ENCODE measurements around the gene SLC9A9. TPM values are rescaled to one million over a fixed set of nuclear protein-coding genes. Genes with fewer than 3 reads are reported as not detected.

The SLC9A9 gene
- total RNA-seq, 1 donor from 2014 or later = 35.2 TPM

DNA sequence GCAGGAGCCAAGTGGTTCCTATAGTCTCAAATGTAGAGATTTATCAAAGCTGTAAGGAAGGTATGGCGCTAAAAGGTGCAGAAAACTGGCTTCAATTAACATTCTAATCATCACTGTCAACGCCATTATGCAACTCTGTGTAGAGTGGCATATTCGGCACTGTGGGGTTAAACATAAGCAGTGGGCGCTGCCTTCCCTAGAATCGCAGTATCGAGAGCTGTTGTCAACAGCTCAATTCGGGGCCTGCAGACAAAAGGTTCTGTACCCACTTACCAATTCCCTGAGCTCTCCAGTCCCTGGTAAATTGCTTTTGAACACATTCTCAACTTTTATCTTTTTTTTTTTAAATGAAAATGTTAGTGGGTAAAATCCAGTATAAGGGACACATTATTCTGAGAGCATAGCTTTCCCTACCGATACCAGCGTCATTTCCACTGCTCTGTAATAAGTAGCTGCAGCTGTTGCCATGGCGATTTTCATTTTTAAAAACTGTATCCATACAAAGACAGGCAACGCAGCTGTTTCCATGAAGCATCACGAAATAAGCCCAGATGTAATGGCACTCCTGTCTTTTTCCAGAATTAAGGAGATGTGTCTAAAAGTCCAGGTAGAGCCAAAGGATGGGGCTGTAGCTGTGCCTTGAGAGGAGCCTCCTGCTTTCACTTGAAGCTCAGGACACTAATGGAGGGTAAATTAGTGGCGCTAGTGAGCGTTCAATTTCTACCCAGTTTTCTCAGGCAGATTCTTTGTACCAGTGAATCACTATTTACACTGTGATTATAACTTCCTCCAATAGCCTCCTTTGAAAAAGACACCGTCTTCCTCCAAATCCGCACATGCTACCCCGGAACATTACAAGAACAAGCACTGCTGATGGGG, 250.3 kb downstream of the SLC9A9 start:
- DNase-seq = no peak

DNA sequence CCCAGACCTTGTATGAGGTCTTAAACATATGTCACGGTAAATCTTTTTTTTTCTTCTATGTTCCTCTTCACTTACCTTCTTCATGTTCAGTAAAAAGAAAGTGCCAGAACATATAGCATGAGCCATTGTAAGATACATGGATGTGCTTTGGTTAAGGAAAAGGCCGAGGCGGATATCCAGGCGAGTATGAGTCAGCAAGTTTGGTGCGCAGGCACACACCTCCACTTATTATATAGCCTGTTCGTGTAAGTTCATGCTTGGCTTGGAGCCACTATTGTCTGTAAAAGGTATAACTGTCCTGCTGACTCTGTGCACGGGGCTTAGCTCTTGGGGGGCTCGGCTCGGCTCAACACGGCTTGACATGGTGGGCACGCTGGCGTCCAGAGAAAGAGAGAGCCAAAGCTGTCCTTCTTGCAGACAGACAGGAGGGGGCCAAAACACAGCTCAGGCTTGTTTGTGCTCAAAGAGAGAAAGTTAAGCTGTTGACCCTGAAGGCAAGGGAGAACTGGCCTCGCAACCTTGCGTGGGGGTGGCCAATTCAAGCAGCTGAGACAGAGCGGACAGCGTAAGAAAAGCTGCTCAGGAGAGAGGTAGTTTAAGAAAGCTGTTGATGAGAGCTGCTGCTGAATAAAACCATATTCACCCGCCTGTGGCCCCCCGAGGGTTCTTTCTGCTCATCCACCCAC, 251.2 kb downstream of the SLC9A9 start:
- no peak for DNase-seq

DNA sequence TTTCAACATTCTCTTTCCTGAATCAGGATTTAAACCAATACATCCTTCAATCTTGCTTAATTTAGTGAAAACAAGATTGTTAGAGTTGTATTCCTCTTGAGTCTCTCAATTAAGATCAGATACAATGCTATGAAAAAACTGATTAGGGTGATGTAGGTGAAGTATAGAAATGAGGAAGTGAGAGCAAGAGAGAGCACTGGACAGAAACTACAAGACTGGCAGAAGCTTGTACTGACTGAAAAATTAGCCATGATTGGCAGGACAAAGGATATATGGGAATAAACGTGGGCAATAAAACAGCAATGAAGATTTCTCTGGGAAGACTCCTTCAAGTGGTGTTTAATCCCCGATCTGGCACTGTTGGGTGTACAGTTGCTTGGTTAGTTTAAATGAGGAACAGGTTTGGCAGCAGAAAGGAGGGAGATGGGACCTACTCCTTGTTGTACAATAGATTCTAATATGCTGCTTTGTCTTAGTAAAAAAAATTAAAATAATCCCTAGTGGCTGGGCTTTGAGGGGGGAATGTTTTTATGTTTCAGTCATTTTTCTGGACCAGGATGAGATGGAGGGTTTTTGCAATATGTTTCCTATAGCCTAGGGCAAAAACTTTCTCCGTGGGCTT, 252.7 kb downstream of the SLC9A9 start:
- DNase-seq = no peak

DNA sequence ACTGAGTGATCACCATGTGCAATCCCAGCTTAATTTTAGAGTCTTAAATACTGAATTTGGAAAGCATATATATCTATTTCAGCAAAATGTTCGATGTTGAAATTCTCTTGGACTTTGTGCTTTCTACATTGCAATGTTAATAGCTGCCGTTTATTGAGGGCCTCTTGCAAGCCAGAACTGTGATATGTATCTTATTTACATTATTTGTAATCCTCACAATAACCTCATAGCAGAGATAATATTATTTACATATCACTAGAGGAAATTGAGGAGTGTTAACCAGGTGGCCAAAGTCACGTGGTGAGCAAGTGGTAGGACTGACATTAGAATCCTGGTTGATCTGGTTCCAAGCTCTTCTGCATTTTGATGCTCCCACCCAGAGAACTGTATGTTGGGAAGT, 254.1 kb downstream of the SLC9A9 start:
- DNase-seq = no peak

DNA sequence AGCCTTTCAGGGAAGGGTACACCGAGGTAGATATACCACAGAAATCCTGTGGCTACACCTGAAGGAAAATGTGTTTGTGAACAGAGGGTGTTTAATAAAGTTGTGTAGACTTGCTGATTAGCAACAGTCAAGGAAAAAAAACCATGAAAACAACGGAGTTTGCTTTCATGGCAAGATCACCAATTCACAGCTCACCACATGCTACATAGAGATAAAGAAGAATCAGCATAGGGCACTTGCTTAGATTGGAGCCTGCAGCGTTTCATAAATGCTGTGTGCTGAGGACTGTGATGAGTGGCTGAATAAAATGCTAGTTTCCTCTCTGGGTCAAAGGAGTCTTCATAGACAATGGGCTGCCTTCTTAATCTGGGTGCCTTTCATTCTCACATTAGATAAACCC, 257.6 kb downstream of the SLC9A9 start:
- DNase-seq = no peak

DNA sequence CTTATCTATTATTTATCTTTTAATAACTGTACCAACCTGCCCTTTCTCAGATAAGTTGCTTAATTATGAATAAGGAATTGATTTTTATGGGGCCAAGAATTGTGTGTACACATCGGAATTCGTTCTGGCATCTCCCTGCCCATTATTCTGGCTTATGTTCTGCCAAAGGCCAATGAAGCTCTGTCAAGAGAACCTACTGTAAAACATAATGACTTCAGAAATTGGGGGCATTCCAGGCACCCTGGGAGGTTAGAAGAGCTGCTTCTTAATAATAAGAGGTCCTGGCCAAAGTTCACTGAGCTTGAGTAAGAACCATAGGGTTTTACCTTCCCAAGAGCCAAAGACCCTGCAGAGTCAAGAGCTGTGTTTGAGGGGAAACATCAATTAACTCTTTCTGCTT, 261.7 kb downstream of the SLC9A9 start:
- DNase-seq = peak; percentile 16

DNA sequence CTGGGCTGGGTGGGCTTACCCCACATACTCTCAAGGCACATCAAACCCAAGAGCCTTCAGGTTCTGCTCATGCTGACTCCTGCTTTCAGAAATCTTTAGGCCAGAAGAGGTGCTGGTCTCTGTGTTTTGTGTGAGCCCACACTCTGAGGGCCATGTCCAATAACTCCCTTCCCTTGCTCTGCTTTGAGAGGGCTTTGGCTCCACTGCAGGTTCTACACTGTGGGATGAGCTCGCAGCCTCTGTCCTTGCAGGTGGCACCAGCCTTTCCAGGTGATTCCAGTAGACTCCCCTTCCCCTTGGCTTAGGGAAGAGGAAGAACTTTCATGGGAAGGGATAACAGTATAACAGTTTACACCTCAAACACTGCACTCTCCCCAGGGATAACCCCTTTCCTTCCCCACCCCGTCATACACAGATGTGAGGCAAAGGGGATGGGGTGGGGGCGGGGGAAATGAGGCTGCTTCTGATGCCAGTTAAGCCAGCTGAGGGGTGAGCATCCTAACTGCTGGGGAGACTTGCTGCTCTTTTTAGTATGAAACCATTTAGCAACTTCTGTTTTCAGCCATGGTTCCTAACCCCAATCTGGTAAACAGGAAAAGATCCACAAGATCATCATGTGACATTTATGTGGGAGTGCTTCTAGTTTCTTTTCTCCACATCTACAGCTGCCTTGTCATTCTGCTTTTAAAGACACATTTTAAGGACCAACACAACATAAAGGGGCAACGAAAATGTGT, 262.4 kb downstream of the SLC9A9 start:
- DNase-seq = no peak

DNA sequence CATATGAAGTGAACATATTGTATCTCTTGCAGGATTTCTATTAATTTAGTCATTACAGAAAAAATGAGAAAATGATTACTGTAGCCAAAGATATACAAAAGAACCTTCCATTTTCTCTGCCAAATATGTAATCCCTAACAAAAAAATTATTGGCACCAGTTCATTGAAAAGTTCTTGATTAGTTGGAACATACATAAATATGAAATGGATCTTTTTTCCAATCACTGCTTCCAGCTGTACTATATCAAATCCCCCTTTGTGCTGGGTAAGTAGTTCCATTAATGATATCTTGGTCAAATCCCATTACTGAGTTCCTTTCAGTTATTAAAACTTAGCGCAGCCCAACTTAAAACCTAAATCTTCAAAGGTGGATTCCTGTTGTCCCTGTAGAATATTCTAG, 263.8 kb downstream of the SLC9A9 start:
- DNase-seq = peak; percentile 78

DNA sequence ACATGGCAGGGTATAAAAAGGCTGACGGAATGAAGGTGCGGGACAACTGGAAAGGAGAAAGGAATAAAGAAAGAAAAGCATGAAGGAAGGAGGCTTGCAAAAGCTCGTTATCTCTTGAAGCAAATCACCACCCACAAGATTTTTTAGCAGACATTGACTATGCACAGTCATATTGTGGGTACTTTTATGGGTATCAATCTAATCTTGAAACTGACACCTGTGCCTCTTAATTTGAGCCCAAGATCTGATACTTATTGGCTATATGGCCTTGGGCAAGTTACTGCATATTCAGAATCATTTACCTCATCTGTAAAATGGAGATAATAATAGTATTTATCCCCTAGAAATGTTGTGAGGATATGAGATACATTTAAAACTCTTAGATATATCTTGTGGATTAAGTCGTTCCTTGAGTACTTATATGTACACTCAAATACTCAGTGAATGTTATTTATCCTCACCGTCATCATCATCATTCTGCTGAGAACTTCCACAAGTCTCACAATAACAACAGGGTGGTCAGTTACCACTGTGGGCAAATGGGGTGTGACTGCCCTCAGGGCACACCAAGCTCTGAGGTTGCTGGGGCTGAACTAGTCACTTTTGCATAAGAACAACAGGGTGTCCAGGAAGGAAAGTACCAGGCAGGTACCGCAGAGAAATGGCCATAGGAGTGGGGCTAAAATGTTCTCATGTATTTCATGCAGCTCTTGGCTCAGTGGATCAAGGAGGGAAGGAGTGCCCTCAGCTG, 266.1 kb downstream of the SLC9A9 start:
- DNase-seq = no peak

DNA sequence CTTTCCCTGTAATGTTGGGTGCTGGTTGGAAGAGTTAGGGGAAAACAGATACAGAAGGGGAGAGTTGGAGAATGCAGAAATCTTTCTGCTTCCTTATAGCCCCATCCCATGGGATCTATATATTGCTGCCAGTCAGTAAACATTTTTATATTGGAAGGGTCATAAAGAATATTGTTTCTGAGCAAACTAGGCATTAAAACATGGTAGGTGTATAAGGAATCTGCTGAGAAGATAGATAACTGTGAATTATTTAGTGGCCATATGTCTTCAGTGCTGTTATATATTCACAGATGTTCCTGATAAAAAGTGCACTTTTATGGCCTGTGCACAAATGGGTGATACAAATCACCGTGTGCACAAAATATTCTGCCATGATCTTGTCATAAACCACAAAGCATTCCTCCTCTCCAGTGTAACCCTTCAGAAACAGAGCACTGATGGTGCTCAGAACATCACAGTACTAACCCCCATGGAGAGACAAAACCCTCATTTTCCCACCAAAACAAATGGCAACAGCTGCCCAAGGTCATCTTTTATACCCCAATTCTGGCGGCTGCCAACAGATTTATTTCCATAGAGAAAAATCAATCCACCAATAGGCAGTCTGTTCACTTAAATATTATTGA, 269.3 kb downstream of the SLC9A9 start:
- DNase-seq = no peak

DNA sequence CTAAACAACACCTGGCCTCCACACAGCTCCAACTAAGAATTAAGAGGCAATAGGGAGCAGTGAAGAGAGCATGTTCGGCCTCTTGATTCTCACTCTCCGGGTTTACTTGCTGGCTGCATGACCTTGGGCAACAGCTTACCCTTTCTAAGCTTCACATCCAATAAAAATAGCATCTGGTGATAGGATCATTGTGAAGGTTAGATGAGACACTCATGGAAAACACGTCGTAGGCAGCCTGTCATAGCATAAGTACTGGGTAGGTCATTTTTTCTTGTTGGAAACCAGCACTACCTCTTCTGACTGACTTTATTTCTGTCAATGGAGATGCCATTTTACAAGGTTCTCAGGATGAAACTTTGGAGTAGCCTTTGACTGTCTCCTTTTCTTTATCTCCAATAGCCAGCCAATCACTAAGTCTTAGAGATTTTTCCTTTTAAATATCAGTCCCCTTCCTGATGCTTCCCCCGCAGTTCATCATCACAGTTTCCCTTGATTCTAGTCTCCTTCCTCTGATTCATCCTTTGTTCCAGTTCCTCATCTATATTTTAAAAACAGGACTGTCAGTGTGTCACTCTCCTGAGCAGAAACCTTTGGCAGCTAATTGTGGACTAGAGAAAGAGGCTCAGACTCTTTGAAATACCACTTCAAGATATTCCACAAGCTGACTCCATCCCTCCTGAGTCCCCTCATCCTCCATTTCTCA, 271.5 kb downstream of the SLC9A9 start:
- no peak for DNase-seq

DNA sequence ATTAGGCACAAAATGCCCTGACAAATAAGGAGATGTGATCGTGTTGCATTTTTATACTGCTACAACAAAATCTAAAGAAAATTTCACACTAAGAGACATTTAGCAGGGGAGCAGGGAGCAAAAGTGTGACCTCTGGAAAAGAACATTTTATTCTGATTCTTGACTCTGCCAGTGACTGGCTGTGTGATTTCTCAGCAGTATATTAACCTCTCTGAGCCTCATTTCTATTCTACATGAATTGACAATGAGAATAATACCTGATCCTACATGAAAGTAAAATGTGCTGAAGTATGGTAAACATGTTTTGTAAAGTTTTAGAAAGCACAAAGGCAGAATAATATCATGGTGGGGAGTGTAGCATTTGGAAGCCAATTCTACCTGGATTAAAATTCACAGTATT, 273.3 kb downstream of the SLC9A9 start:
- DNase-seq = no peak

DNA sequence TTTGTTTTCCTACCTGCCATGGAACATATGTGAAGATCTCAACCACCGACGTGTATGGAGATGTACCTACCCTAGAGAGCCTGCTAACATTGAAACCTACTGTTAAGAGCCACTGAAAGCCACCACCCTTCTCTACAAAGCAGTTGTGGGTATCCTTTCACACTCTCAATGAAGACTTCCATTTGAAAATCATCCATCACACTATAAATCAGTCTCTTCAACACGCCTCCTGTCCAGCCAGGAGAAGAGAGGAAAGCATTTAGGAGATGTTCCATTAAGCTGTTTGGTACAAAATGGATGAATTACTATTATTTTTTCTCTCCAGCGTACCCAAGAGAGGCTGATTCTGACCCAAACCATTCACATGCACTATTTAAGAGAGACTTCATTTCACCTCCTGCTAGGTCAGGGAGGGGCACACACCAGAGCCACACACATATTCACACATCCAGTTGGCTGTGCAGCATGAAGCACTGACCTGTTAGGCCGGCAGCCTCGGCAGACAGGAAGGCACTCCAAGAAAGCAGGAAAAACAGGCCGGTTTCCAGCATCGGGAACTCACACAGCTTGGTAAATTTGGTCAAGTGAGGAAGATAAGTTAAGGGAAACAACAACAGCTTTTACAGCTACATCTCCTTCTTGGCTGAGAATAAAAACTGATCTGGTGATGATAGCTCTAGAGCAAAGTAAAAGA, 274.5 kb downstream of the SLC9A9 start:
- no peak for DNase-seq

DNA sequence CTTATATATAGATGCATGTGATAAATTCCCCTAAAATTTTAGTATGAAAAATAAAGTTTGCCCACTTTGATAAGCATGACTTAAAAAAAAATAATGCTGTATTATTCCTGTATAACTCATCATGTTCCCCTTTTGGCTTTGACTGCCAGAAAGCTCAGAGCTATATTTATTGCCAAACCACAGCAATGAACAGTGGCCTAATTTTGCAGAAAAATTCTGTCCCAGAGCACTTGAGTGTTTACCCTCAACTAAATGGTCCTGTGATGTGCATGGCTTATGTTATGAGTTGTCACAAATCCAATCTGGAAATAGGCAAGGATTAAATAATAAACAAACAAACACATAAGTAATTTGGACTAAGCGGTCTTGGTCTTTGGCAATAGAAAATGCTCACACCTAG, 276.7 kb downstream of the SLC9A9 start:
- DNase-seq = no peak

DNA sequence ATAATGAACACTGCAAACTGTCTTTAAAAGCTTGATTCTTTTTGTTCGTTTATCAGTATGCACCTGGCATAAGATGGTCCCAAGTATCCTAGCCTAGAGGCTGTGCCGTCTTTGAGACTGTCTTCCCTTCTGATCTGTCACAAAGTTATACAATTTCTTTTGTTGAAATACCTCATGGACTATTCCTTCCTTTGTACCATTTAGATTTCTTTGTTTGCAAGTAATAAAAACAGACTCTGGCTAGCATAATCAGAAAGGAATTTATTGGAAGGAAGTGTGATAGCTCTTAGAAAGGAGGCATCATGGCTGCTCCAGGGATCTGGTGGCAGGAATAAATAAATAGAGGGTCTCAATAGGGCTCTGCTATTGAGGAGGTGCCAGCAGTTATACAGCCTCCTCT, 280.4 kb downstream of the SLC9A9 start:
- DNase-seq = no peak

DNA sequence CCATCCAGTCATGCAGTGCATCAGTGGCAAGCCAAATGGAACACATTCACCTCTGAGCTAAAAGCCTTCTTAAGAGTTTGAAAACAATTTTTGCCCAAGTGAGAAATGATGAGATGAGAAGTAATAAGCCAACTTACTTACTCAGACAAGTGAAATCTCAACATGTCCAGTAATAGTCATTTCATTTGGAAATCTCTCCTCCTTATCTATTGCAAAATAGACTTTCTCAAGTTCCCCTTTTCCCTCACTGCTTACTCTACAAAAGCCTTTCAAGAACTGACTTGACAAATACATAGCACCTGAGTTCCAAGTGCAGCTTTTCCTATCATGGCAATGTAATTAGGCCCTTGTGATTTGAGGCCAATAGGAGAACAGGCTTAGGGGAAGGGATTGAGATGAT, 282.3 kb downstream of the SLC9A9 start:
- DNase-seq = no peak

DNA sequence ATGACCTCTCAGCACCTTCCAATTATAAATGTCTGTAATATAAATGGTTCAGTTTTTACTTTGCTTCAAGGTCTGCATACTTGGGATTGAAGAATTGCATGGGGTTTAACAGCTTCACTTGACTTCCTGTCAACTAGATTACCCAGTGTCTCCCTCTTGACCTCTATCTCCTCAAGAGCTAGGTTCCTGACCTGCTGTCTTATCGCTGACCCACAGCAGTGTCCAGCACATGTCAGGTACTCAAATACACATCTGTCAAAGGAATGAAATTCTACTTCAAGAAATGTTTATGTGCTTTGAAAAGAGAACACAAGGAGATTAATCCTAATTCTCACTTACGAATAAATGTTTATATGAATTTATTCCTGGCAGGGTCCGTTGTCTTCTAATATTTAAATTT, 284.5 kb downstream of the SLC9A9 start:
- no peak for DNase-seq

DNA sequence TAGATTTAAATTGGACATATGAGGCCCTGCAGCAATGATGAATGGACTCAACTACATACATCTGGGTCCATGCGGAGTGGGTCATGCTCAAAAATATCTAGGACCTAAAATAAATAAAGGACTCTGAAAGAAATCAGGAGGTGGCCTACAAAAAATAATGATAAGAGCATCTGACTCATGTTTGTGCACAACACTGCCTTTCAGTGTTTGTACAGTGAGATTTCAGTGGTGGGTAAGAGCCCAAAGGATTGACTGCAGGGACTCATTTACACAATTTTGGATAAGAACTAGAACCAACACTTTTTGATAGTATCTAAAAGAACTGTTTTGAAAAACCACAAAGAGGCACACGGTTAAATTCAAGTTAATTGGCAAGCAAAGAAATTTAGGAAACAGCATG, 285.5 kb downstream of the SLC9A9 start:
- no peak for DNase-seq

DNA sequence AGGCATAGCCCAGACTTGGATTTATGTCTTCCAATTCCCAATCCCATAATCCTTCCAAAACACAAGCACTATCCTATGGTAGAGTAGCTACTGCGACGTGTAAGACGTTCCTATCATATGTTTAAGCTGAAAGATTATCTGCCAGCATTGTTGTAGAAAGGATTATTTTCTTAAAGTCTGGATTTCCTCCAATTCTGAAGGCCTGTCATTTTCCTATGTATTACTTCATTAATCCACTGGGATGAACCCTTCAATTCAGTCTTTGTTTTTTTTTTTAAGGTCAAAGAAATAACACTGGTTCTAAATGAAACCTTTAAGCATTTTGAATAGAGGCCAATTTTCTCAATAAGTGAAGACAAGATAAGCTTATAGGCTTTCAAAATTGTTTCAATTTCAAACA, 289.0 kb downstream of the SLC9A9 start:
- DNase-seq = peak; percentile 76

DNA sequence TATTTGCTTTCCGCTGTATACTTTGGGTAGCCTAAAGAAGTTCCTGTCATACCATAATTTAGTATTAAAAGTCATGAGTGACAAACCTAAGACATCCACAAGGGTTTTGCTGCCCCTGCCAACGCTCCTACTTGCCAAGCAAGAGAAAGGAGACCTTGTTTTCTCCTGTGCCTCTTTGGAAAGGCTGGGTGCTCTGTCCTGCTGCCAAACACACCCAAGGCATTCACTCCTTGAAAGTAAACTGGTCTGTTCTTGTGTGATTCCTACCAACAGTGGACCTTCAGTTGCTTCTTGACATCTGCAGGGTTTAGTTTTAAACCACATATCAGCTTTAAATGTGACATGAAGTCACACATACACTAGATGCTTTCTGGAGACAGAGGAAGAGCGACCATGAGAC, 295.4 kb downstream of the SLC9A9 start:
- DNase-seq = no peak
